NCI-H2227 treated with DMSO at 0.1 percent for 48 hours (cell line): ENCODE data around the gene PRSS56.
"Not testable (repeated sequence)": the region's sequence is repeated elsewhere in the genome, so short reads cannot be mapped to it uniquely, and the experiment has no call there.

Experiments
- DNase-seq: peaks from one replicate; lab custom pipeline; 2025; lab: John Stamatoyannopoulos, UW

PRSS56 gene

DNA sequence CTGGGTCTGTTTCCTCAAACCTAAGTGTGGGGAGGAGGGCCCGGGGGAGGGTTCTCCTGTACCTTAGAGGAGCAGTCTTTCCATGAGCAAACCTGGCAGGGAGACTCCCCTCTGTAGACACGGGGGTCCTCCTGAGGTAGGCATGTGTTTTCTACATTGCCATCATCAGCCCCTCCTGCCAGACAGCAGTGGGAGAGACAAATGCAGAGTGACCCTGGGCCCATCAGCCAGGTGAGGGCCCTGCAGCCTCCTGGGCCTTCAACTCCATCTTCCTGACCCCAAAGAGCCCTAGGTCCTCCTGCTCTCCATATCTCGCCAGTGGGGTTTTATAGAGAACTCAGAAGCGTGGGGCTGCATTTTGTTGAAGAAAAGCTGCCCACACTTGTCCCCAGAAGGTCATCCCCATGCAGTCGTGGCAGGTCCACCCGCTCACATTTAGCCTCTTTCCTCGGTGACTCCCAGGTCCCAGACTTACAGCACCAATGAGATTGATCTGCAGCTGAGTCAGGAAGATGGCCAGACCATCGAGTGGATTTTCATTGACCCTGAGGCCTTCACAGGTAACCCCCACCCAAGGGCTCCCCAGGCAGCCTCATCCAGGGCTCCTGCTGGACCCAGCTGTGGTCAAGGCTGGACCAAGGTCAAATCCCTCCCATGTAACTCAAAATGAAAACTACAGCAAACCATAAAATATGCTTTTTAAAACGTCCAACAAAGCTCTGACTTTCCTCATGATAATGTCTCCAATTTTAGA lies 21.9 kb downstream of the PRSS56 start:
- no peak for DNase-seq

GRCh38 chr2:232542715-232543467 lies 22.7 kb downstream of the PRSS56 start:
- no peak for DNase-seq

GRCh38 chr2:232543491-232543890 lies 23.3 kb downstream of the PRSS56 start:
- DNase-seq, result no peak

- DNase-seq, result no peak
Observed at GRCh38 chr2:232543928-232544631, 23.9 kb downstream of the PRSS56 start.

- no peak for DNase-seq
Observed at GRCh38 chr2:232544674-232545073, 24.5 kb downstream of the PRSS56 start.

DNA sequence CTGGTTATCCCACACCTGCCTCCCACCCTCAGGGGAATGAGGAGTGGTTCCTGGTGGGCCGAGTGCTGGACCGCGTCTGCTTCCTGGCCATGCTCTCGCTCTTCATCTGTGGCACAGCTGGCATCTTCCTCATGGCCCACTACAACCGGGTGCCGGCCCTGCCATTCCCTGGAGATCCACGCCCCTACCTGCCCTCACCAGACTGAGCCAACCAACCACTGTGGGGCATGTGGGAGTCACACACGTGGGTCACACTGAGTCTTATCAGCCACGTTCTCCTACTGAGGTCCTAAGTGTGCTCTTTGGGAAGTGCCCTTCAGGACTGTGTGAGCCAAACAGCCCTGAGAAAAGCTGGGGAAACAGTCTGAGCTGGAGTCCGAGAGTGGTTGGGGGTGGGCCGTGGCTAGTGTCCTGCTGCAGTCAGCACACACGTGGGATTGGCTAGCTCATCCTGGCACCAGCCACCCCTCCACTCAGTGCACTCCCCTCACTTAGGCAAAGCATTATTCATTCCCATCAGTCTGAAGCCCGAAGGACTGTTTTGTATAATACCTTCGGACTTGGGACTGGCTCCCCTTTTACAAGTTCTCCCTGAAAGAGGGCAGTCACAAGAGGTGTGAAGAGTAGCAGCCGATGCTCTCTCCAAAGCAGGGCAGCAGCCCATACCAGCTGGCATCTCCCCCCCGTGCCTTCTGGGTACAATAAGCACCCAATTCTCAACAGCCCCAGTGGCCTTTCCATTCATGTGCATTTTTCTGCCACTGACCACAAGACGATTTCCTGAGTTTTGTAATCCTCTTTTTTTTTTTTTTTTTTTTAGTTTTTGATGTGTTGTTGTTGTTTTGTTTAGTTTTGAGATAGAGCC lies 25.6 kb downstream of the PRSS56 start:
- no peak for DNase-seq

DNA sequence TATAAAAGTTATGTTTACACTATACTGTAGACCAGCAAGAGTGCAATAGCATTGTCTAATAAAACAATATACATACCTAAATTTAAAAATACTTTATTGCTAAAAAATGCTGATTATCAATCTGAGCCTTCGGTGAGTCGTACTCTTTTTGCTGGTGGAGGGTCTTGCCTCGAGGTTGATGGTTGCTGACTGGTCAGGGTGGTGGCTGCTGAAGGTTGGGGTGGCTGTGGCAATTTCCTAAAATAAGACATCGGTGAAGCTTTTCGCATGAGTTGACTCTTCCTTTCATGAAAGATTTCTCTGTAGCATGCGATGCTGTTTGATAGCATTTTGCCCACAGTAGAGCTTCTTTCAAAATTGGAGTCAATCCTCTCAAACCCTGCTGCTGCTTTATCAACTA lies 27.8 kb downstream of the PRSS56 start:
- DNase-seq, result no peak

- peak; percentile 73 for DNase-seq
Observed at GRCh38 chr2:232549655-232550353, 29.6 kb downstream of the PRSS56 start.

DNA sequence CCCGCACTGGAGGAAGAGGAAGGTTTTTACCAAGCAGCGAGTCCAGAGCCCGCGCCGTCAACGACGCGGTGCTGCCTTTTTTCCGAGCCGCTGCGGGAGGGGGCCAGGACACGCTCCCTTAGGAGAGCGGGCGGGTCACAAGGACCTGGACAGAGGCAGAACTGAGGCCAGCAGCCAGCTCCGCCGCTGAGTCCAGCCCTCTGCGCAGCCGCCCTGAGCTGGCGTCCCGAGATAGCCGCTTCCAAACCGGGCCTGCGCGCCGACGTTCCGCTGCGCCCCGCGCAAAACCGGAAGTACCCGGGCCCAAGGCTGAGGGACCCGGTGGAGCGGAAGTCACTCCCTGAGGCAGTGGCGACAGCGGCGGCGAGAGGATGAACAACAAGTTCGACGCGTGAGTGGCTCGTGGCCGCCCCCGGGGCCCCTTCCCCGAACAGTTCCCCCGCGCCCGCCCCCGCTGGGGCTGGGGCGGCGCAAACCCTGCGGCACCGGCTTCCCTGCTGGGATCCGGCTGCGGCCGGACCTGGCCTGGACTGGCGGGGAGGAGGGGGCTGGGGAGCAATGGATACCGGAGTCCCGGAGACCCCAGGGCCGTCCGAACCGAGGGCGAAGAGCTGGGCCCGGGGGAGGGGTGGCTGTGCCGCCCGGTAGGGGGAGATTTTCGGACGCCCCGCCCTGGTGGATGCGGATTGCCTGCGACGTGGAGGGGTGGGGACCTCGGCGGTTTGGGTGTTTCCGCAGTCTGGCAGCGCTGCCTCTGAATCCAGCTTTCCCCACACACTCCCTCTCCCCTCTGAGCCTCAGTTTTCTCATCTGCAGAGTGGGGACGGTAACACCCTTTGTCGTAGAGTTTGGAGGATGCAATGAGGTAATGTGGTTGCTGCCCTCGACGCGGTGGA lies 30.4 kb downstream of the PRSS56 start, which contains the start of the genes EIF4E2 and TIGD1:
TSS of gene EIF4E2 (plus strand) at position 336 of the 896 bp plus-strand sequence. CDS start at position 372, 36 bp downstream.
TSS of gene TIGD1 (minus strand) at position 204 of the 896 bp plus-strand sequence. CDS start 675 bp downstream, outside the sequence.
- DNase-seq, result peak; percentile 93

DNA sequence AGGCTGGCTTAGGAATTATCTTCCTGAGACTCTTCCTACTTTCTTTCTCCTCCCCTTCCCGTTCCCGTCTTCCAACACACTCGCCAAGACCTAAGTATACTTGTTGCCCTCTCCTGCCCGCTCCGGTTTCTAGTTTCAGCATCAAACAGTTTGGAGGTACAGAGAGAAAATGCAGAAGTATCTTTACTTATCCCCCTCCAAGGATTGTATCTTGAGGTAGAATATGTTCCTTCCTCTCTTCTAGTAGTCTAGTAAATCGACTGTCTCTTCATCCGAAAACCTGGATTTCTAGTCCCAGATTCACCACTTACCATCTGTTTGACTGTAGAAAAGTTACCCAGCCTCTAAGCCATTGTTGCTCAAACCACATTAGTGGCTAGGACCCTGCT lies 31.1 kb downstream of the PRSS56 start:
- no peak for DNase-seq

- DNase-seq, result no peak
Observed at GRCh38 chr2:232551776-232552175, 31.6 kb downstream of the PRSS56 start.

GRCh38 chr2:232556426-232556825 lies 36.2 kb downstream of the PRSS56 start:
- DNase-seq, result no peak

DNA sequence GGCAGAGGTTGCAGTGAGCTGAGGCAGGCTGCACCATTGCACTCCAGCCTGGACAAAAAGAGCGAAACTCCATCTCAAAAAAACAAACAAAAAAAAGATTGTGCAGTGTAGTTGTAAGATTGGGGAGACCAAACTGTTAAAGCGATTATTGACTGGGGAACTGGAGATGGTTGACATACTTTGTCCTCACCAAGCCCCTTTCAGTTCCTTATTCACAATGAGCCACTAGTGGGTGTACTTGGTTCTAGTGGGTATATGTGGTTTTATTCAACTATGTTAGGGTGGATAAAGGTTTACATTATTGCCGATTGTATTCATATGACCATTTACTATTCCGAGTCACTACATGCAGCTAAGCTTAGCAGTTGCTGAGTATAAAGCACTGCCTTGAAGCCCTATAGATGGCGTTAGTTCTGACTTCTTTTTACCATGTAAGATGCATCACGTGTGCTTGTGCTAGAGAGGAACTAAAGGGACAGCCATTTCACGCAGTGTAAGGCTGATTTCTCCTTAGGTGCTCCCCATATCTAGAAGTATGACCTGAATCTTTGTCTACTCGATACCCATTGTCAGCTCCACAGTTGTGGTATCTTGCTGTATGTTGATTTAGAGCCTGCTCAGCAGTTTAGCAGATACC lies 42.4 kb downstream of the PRSS56 start:
- DNase-seq, result no peak

GRCh38 chr2:232563580-232563979 lies 43.4 kb downstream of the PRSS56 start:
- no peak for DNase-seq

DNA sequence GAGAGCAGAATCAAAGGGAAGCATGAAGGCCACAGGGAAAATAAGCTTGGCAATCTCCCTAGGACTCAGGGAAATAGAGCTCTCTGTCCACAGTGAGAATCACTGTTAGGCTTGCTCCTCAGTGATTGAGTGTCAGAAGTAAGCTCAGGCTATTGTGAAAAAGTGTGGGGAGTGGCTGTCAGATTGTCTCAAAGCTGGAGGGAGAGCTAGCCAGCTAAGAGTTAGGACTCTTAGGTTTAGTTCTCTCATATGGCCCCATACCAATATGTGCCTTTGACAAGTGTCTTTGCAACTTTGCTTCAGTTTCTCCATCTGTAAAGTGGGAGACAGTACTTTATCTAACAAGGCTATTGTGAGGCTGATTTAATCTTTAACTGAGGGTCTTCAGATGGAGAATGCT lies 47.5 kb downstream of the PRSS56 start:
- DNase-seq, result no peak

- no peak for DNase-seq
Observed at GRCh38 chr2:232568161-232568560, 48.0 kb downstream of the PRSS56 start.

DNA sequence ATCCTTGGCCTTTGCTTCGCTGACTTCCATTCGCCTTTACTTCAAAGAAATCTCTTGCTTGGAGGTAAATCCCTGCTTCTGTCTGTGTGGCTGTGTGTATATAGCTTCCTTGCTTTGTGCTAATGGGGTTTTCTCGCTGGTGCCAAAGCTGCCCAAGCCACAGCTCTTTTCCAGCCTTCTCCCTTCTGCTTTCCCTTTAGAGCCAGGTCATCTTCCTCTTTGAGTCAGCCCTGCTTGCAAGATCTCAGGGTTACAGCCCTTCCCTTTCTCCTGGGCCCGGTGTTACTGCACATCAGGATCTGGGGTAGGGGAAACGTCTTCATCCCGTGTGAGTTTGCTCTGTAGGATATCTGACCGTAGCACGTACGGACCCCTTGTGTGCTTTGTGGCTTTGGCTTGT lies 49.4 kb downstream of the PRSS56 start:
- DNase-seq, result no peak

GRCh38 chr2:232570481-232570880 lies 50.3 kb downstream of the PRSS56 start:
- not testable (repeated sequence) for DNase-seq

DNA sequence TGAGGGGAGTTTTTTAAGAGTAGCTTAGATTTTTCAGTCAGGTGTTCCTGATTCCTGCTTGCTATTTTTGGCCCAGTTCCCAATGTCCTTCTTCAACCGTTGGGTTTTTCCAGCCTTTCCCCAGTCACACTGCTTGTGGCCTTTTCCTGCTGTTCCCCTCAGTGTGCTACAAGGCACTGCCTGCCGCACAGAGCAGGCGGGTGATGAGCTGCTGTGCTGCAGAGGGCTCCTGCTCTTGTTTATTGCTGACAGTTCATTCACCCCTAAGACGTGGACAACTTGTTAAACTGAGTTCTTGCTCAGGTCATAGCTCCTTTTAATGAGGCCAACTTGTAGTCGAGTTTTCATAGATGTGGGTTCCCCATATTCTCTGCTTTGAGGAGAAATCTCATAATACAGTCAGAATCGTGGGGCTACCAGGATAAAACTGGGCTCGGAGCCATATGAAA lies 50.9 kb downstream of the PRSS56 start:
- DNase-seq, result no peak
